GM12874 (cell line): ENCODE data around the gene SYNDIG1.

Experiments
- TF ChIP-seq, protein P1 (sequence below): IDR thresholded peaks from 2 replicates; pipeline ENCODE4 v1.5.1; 2011; ENCODE audit warnings: low read depth, mild to moderate bottlenecking, control low read depth, low read length, moderate library complexity; ENCODE audit not compliant: insufficient read depth

The SYNDIG1 gene

GRCh38 chr20:24588047-24588635 is 118.7 kb downstream of the SYNDIG1 start:
- TF ChIP-seq, protein P1, sequence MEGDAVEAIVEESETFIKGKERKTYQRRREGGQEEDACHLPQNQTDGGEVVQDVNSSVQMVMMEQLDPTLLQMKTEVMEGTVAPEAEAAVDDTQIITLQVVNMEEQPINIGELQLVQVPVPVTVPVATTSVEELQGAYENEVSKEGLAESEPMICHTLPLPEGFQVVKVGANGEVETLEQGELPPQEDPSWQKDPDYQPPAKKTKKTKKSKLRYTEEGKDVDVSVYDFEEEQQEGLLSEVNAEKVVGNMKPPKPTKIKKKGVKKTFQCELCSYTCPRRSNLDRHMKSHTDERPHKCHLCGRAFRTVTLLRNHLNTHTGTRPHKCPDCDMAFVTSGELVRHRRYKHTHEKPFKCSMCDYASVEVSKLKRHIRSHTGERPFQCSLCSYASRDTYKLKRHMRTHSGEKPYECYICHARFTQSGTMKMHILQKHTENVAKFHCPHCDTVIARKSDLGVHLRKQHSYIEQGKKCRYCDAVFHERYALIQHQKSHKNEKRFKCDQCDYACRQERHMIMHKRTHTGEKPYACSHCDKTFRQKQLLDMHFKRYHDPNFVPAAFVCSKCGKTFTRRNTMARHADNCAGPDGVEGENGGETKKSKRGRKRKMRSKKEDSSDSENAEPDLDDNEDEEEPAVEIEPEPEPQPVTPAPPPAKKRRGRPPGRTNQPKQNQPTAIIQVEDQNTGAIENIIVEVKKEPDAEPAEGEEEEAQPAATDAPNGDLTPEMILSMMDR = no peak

DNA sequence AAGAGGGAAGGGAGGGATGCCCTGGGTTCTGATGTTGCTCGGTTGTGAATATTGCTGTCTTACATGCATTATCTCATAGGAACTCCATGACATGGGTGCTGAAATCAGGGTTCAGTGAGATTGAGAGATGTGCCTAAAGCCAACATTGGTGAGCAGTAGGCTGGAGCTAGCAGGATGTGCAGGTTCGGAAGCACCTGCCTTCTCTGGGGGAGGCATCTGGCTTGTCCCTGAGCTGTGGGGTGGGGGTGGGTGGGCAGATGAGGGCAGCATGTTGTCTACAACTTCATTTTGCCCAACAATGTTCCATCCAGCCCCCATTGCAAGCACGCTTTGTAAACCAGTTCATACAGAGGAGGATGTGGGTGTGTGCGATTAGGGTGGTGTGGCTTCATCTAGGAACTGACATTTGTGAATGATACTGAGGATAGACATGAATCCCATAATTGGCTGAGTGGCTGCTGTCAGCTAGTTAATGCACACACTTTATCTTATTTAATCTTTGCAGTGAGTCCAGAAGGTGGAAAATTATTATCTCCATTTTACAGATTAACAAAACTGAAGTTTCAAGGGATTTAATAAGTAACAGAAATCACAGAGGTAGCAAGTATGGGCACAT is 119.4 kb downstream of the SYNDIG1 start:
- TF ChIP-seq, protein P1 = no peak

DNA sequence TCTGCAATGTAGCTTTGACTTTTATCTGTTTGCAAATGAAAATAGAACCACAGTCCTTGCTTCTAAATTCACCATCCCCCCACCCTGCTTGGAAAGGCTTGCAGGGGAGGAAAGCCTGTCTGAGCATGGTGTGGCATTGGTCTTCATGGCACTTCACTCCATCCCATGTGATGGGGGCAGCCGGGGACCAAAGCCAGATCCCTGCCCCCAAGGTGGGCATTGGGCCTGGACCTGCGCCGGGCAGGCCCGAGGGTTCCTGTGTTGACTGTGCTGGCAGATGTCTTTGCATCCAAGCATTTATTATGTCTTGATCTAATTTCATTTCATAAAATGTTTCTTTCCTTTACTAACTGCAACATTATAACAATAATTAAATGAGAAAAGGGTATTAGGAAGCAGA is 120.0 kb downstream of the SYNDIG1 start:
- TF ChIP-seq, protein P1 = no peak

GRCh38 chr20:24589815-24590177 is 120.4 kb downstream of the SYNDIG1 start:
- TF ChIP-seq, protein P1 = no peak

GRCh38 chr20:24590178-24590982 is 121.0 kb downstream of the SYNDIG1 start:
- TF ChIP-seq, protein P1 = no peak

DNA sequence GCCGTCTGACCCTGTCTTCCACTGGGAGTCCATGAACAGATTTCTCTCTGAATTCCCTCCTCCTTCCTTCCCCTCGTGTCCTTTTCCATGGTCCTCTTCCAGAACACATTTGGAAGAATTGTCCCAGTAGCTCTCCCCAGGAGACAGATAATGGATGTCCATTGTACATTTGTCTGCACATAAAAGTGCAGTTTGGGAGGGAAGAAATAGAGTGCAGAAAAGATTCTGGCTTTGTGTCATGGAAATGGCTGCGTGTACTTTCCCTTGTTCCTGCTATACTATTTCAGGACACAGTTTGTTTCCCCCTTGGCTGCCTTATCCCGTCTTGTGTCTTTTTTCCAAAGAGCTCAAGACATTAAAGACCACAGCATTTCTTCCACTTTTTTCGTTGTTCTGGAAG is 127.6 kb downstream of the SYNDIG1 start:
- TF ChIP-seq, protein P1 = no peak

- TF ChIP-seq, protein P1 = no peak
These were observed 128.9 kb downstream of the SYNDIG1 start for GRCh38 chr20:24598346-24598745.
